Spleen (tissue), 7 donors: ENCODE measurements around the gene TMTC4.

Source experiments
- POLR2A ChIP-seq, 3 donors: fragments of 450-650 bp; IDR thresholded peaks; one replicate each; pipeline ENCODE4 v1.5.1; 2017; ENCODE audit warnings: antibody characterized with exemption in 3 of 3, mild to moderate bottlenecking in 1 of 3
- TF ChIP-seq, protein P1 (sequence below), 11 experiments: fragments of 200-600 bp in 7 of 11; fragments of 450-650 bp in 4 of 11; sonication (generic) in 4 of 11; IDR thresholded peaks in 8 of 11; conservative IDR thresholded peaks in 3 of 11; 1 replicate in 7 of 11; 2 replicates in 4 of 11; pipeline versions ENCODE4 v1.4.0 to v1.8.0; 2016 to 2021; ENCODE audit warnings: antibody characterized with exemption in 11 of 11, inconsistent platforms in 4 of 11, mild to moderate bottlenecking in 1 of 11
- donor health status: DM: no; HTN: no; CAD: no; lungs with moderate emphysema.
- donor health status: DM: no; HTN: no; CAD: no.
- donor health status: DM: no; HTN: no; CAD: no.

DNA sequence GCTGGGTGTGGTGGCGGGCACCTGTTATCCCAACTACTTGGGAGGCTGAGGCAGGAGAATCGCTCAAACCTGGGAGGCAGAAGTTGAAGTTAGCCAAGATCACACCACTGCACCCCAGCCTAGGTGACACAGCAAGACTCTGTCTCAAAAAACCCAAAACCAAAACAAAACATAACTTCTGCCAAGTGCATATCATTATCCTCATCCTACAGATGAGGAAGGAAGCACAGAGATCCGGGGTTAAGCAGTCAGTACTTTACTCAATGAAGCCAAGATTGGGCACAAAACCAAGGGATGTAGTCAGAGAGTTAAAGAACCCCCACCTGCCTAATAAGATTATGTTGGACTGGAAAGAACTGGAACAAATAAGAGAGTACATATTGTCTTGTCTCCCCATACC lies 5.5 kb upstream of the TMTC4 start:
- TF ChIP-seq, protein P1, sequence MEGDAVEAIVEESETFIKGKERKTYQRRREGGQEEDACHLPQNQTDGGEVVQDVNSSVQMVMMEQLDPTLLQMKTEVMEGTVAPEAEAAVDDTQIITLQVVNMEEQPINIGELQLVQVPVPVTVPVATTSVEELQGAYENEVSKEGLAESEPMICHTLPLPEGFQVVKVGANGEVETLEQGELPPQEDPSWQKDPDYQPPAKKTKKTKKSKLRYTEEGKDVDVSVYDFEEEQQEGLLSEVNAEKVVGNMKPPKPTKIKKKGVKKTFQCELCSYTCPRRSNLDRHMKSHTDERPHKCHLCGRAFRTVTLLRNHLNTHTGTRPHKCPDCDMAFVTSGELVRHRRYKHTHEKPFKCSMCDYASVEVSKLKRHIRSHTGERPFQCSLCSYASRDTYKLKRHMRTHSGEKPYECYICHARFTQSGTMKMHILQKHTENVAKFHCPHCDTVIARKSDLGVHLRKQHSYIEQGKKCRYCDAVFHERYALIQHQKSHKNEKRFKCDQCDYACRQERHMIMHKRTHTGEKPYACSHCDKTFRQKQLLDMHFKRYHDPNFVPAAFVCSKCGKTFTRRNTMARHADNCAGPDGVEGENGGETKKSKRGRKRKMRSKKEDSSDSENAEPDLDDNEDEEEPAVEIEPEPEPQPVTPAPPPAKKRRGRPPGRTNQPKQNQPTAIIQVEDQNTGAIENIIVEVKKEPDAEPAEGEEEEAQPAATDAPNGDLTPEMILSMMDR (IDR thresholded peaks at IDR 0.05 in 8 of 11, conservative IDR thresholded peaks at IDR 0.05 in 3 of 11): no peak
- TF ChIP-seq POLR2A (IDR thresholded peaks at IDR 0.05): no peak
